ENCODE data around the gene WDR7.

WDR7 gene

GRCh38 chr18:56702946-56703345, 51.8 kb downstream of the WDR7 start:
- peak; percentile 65 for TF ChIP-seq CTCF (IDR thresholded peaks at IDR 0.05; ENCODE audit: insufficient read depth, missing control alignments)
- no peak for DNase-seq (ENCODE audit: insufficient read length, low spot score)
- FAIRE-seq = no peak

GRCh38 chr18:56709463-56709862, 58.3 kb downstream of the WDR7 start:
- DNase-seq (ENCODE audit: insufficient read length, low spot score) = no peak
- FAIRE-seq = peak; percentile 98
- TF ChIP-seq CTCF (IDR thresholded peaks at IDR 0.05; ENCODE audit: insufficient read depth, missing control alignments) = no peak

GRCh38 chr18:56711708-56712445, 60.7 kb downstream of the WDR7 start:
- DNase-seq (ENCODE audit: insufficient read length, low spot score) (no peak), FAIRE-seq (peak; percentile 99)
- no peak for TF ChIP-seq CTCF (IDR thresholded peaks at IDR 0.05; ENCODE audit: insufficient read depth, missing control alignments)

- FAIRE-seq = no peak
- no peak for DNase-seq (ENCODE audit: insufficient read length, low spot score)
- no peak for TF ChIP-seq CTCF (IDR thresholded peaks at IDR 0.05; ENCODE audit: insufficient read depth, missing control alignments)
These were observed 61.6 kb downstream of the WDR7 start for GRCh38 chr18:56712761-56713160.

- FAIRE-seq = no peak
- no peak for DNase-seq (ENCODE audit: insufficient read length, low spot score)
- TF ChIP-seq CTCF (IDR thresholded peaks at IDR 0.05; ENCODE audit: insufficient read depth, missing control alignments) = no peak
These were observed 64.0 kb downstream of the WDR7 start for GRCh38 chr18:56715121-56715520.

- TF ChIP-seq CTCF (IDR thresholded peaks at IDR 0.05; ENCODE audit: insufficient read depth, missing control alignments) = no peak
- DNase-seq (ENCODE audit: insufficient read length, low spot score) = no peak
- no peak for FAIRE-seq
These were observed 65.6 kb downstream of the WDR7 start for GRCh38 chr18:56716692-56717146.

- no peak for FAIRE-seq
- no peak for TF ChIP-seq CTCF (IDR thresholded peaks at IDR 0.05; ENCODE audit: insufficient read depth, missing control alignments)
These were observed 69.9 kb downstream of the WDR7 start for GRCh38 chr18:56721031-56721430.

More at GRCh38 chr18:56721031-56721430, 69.9 kb downstream of the WDR7 start:
- no peak for DNase-seq (ENCODE audit: insufficient read length, low spot score)

Data from D721Med (cell line).